Sigmoid colon (tissue), 7 donors: Measurements from ENCODE around the gene RPIA. TPM values are rescaled to one million over a fixed set of nuclear protein-coding genes. Genes with fewer than 3 reads are reported as not detected.

Experiments used
- DNase-seq: peaks from one replicate; pipeline ENCODE4 v3.0.0-alpha.2; 2019
- H3K27ac ChIP-seq, 4 donors: fragments of 200-600 bp; sonication (generic); one replicate each; pipeline ENCODE4 v1.5.1; 2016 to 2019; ENCODE audit warnings: mild to moderate bottlenecking in 1 of 4
- H3K27me3 ChIP-seq, 3 donors: fragments of 200-600 bp; sonication (generic); one replicate each; pipeline ENCODE4 v1.5.1; 2019; ENCODE audit warnings: mild to moderate bottlenecking in 1 of 3
- H3K36me3 ChIP-seq, 4 donors: fragments of 200-600 bp; sonication (generic); one replicate each; pipeline ENCODE4 v1.5.1; 2016 to 2019
- H3K4me1 ChIP-seq, 4 donors: fragments of 200-600 bp; sonication (generic); one replicate each; pipeline ENCODE4 v1.5.1; 2017 to 2019
- H3K4me3 ChIP-seq, 4 donors: fragments of 200-600 bp; sonication (generic); one replicate each; pipeline ENCODE4 v1.5.1; 2017 to 2019; ENCODE audit warnings: mild to moderate bottlenecking in 2 of 4, moderate library complexity in 1 of 4
- H3K9me3 ChIP-seq, 4 donors: fragments of 200-600 bp in 3 of 4; sonication (generic) in 3 of 4; one replicate each; pipeline versions ENCODE4 v1.5.1 to v1.6.1; 2013 to 2019
- CTCF ChIP-seq, 4 experiments: fragments of 450-650 bp in 3 of 4; fragments of 200-600 bp in 1 of 4; IDR thresholded peaks; one replicate each; pipeline ENCODE4 v1.5.1; 2016 to 2019; ENCODE audit warnings: antibody characterized with exemption in 4 of 4, mild to moderate bottlenecking in 3 of 4, moderate library complexity in 2 of 4
- EP300 ChIP-seq, 4 donors: sonication (generic); formaldehyde crosslinking; IDR thresholded peaks; one replicate each; pipeline ENCODE4 v1.6.1; 2017; ENCODE audit warnings: antibody characterized with exemption in 4 of 4
- POLR2A ChIP-seq, 2 donors: fragments of 450-650 bp; IDR thresholded peaks; one replicate each; pipeline ENCODE4 v1.6.1; 2016; ENCODE audit warnings: antibody characterized with exemption in 2 of 2, mild to moderate bottlenecking in 2 of 2, moderate library complexity in 2 of 2
- POLR2AphosphoS5 ChIP-seq, 4 donors: sonication (generic); formaldehyde crosslinking; IDR thresholded peaks; one replicate each; pipeline ENCODE4 v1.6.1; 2017; ENCODE audit warnings: antibody characterized with exemption in 4 of 4
- WGBS, 2 donors: extraction: QIAGEN DNeasy Blood & Tissue Kit; methylation state at CpG; one replicate each; pipeline ENCODE4 v1.1.7; 2013; 5-methylcytosine and 5-hydroxymethylcytosine counted together
- intact Hi-C: fragments of 100-400 bp; cut with DNase I; formaldehyde crosslinking; loops from one replicate; pipeline ENCODE4 v1.15.1; 2023
- polyA plus RNA-seq, 3 donors: library from polyadenylated mRNA; stranded (reverse); fragments of 200-250 nt; gene quantifications; one replicate each; pipeline ENCODE4 v1.2.3, GENCODE V29; 2013
- total RNA-seq, 4 donors: library from RNA; depleted of rRNA; stranded (reverse); fragments of >200 nt; gene quantifications; one replicate each; pipeline ENCODE4 v1.1.0, GENCODE V29; 2016
- donor health status: healthy with polysubstance abuse.
- donor health status: Bipolar disorder and iron deficiency.
- donor health status: healthy.

The RPIA gene
- total and polyA plus RNA-seq, 7 donors: 1.1 to 38.3 (median 8.2) TPM

GRCh38 chr2:88671786-88672427 is 19.6 kb upstream of the RPIA start:
- DNase-seq: no peak
- Histone ChIP-seq H3K9me3 (no peaks in the 10 kb centered on the region), H3K27me3 (no peaks in the 10 kb centered on the region), H3K27ac (no peak overlapping the region), H3K4me3 (no peak overlapping the region), H3K4me1 (no peaks in the 10 kb centered on the region), H3K36me3 (no peaks in the 10 kb centered on the region)
- TF ChIP-seq POLR2AphosphoS5 (IDR thresholded peaks at IDR 0.05) (no peak), CTCF (IDR thresholded peaks at IDR 0.05) (peak; percentile 53 to 86 (median 67))
- WGBS, 2 donors: 46 to 48% methylated on average over 11 of the region's 11 CpGs
- intact Hi-C loops: loop anchor here (1.0 kb wide), 1 partner anchor 81 kb away; no protein-coding TSS in a partner anchor

GRCh38 chr2:88673363-88673762 is 18.1 kb upstream of the RPIA start:
- Histone ChIP-seq H3K27ac (no peak overlapping the region), H3K9me3 (no peaks in the 10 kb centered on the region), H3K4me1 (no peaks in the 10 kb centered on the region), H3K27me3 (no peaks in the 10 kb centered on the region), H3K4me3 (no peak overlapping the region), H3K36me3 (no peaks in the 10 kb centered on the region)
- intact Hi-C loops: no loop called here
- no peak for DNase-seq
- TF ChIP-seq POLR2AphosphoS5 (IDR thresholded peaks at IDR 0.05) (no peak), POLR2A (IDR thresholded peaks at IDR 0.05) (no peak), EP300 (IDR thresholded peaks at IDR 0.05) (no peak), CTCF (IDR thresholded peaks at IDR 0.05) (no peak)
- WGBS, 2 donors: 76 to 81% methylated on average over 1 of the region's 1 CpG

- no peak for DNase-seq
- Histone ChIP-seq H3K4me1 (no peaks in the 10 kb centered on the region), H3K27me3 (no peaks in the 10 kb centered on the region), H3K9me3 (peaks cover 0 to 2% (median 0%) of the 10 kb centered on the region in 4 donors), H3K36me3 (no peaks in the 10 kb centered on the region), H3K4me3 (no peak overlapping the region), H3K27ac (no peak overlapping the region)
- 74 to 76% methylated on average over 7 of the region's 7 CpGs for WGBS, 2 donors
- TF ChIP-seq EP300 (IDR thresholded peaks at IDR 0.05) (no peak), POLR2A (IDR thresholded peaks at IDR 0.05) (no peak), POLR2AphosphoS5 (IDR thresholded peaks at IDR 0.05) (no peak), CTCF (IDR thresholded peaks at IDR 0.05) (no peak)
- intact Hi-C loops: no loop called here
These were observed 11.1 kb upstream of the RPIA start for GRCh38 chr2:88680266-88680902.

GRCh38 chr2:88680916-88681315 is 10.6 kb upstream of the RPIA start:
- Histone ChIP-seq H3K4me1 (no peaks in the 10 kb centered on the region), H3K27me3 (no peaks in the 10 kb centered on the region), H3K9me3 (peaks cover 0 to 2% (median 0%) of the 10 kb centered on the region in 4 donors), H3K4me3 (no peak overlapping the region), H3K36me3 (no peaks in the 10 kb centered on the region), H3K27ac (no peak overlapping the region)
- WGBS, 2 donors: 93 to 96% methylated on average over 2 of the region's 2 CpGs
- TF ChIP-seq CTCF (IDR thresholded peaks at IDR 0.05) (no peak), POLR2A (IDR thresholded peaks at IDR 0.05) (no peak), EP300 (IDR thresholded peaks at IDR 0.05) (no peak), POLR2AphosphoS5 (IDR thresholded peaks at IDR 0.05) (no peak)
- intact Hi-C loops: no loop called here
- no peak for DNase-seq
